Osteoblast (primary cell): ENCODE data around the gene RNF31. TPM values are rescaled to one million over a fixed set of nuclear protein-coding genes. Genes with fewer than 3 reads are reported as not detected.

Source experiments
- DNase-seq: peaks from one replicate; pipeline ENCODE4 v3.0.0; 2011; ENCODE audit warnings: low spot score, mixed read lengths; ENCODE audit not compliant: insufficient read length; ENCODE audit errors: missing footprints
- H2AFZ ChIP-seq: 2 replicates; pipeline ENCODE4 v1.6.0; 2011; ENCODE audit warnings: mild to moderate bottlenecking, low read length
- H3K27ac ChIP-seq: 2 replicates; pipeline ENCODE4 v1.5.1; 2011; ENCODE audit warnings: mild to moderate bottlenecking, low read depth, low read length, moderate library complexity
- H3K27me3 ChIP-seq: 2 replicates; pipeline ENCODE4 v1.6.0; 2012; ENCODE audit warnings: mild to moderate bottlenecking, control low read depth, inconsistent platforms, low read length, moderate library complexity; ENCODE audit not compliant: insufficient read depth
- H3K36me3 ChIP-seq: 2 replicates; pipeline ENCODE4 v1.5.1; 2011; ENCODE audit warnings: mild to moderate bottlenecking, low read length, control low read depth, moderate library complexity; ENCODE audit not compliant: insufficient read depth
- H3K4me1 ChIP-seq: 2 replicates; pipeline ENCODE4 v1.5.1; 2011; ENCODE audit warnings: mild to moderate bottlenecking, low read length, control low read depth, moderate library complexity; ENCODE audit not compliant: insufficient read depth
- H3K4me2 ChIP-seq: 2 replicates; pipeline ENCODE4 v1.6.0; 2011; ENCODE audit warnings: mild to moderate bottlenecking, low read length; ENCODE audit not compliant: insufficient read depth
- H3K4me3 ChIP-seq: fragments of 200-600 bp; sonication (generic); 3 replicates; pipeline ENCODE4 v1.5.1; 2012; ENCODE audit warnings: mild to moderate bottlenecking, low read length, inconsistent platforms; ENCODE audit not compliant: insufficient read depth
- H3K79me2 ChIP-seq: 2 replicates; pipeline ENCODE4 v1.6.0; 2012; ENCODE audit warnings: mild to moderate bottlenecking, low read length, control low read depth, inconsistent platforms; ENCODE audit not compliant: insufficient read depth
- H3K9me3 ChIP-seq: 2 replicates; pipeline ENCODE4 v1.5.1; 2011; ENCODE audit warnings: low read depth, low read length, control low read depth
- H4K20me1 ChIP-seq: 2 replicates; pipeline ENCODE4 v1.6.0; 2012; ENCODE audit warnings: mild to moderate bottlenecking, low read length, control low read depth; ENCODE audit not compliant: insufficient read depth
- total RNA-seq: library from RNA; depleted of rRNA; stranded (reverse); fragments of >200 nt; gene quantifications from 2 replicates; pipeline ENCODE4 v1.2.3, GENCODE V29; 2012
- TF ChIP-seq, protein P1 (sequence below): IDR thresholded peaks from 2 replicates; pipeline ENCODE4 v1.5.1; 2011; ENCODE audit warnings: mild to moderate bottlenecking, low read depth, low read length, moderate library complexity; ENCODE audit errors: extremely low read depth

RNF31 gene
- total RNA-seq, 1 donor: 49.6 TPM

DNA sequence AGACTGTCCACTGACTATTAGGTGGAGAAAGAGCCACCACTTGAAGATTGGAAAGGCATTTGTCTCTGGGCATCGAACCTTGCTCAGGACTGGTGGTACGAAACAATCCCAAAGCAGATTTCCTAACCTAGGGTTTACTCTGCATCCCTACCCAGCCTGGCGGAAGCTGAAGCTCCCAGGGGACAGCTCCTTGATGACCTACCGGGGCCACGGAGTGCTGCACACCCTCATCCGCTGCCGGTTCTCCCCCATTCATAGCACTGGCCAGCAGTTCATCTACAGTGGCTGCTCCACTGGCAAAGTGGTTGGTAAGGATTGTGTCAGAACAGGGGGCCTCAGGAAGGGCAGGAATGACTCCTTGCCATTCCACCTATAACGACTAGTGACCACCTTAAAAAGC lies 26.1 kb upstream of the RNF31 start:
- H3K4me1 ChIP-seq: no peaks in the 10 kb centered on the region
- DNase-seq: no peak
- H3K36me3 ChIP-seq: peaks cover 59% of the 10 kb centered on the region
- H3K79me2 ChIP-seq: peaks cover 3% of the 10 kb centered on the region
- H3K27ac ChIP-seq: no peak overlapping the region
- H3K4me3 ChIP-seq: no peak overlapping the region
- no peaks in the 10 kb centered on the region for H3K27me3 ChIP-seq
- TF ChIP-seq, protein P1, sequence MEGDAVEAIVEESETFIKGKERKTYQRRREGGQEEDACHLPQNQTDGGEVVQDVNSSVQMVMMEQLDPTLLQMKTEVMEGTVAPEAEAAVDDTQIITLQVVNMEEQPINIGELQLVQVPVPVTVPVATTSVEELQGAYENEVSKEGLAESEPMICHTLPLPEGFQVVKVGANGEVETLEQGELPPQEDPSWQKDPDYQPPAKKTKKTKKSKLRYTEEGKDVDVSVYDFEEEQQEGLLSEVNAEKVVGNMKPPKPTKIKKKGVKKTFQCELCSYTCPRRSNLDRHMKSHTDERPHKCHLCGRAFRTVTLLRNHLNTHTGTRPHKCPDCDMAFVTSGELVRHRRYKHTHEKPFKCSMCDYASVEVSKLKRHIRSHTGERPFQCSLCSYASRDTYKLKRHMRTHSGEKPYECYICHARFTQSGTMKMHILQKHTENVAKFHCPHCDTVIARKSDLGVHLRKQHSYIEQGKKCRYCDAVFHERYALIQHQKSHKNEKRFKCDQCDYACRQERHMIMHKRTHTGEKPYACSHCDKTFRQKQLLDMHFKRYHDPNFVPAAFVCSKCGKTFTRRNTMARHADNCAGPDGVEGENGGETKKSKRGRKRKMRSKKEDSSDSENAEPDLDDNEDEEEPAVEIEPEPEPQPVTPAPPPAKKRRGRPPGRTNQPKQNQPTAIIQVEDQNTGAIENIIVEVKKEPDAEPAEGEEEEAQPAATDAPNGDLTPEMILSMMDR: no peak
- H4K20me1 ChIP-seq: no peaks in the 10 kb centered on the region
- no peak overlapping the region for H2AFZ ChIP-seq
- H3K4me2 ChIP-seq: no peak overlapping the region
- no peaks in the 10 kb centered on the region for H3K9me3 ChIP-seq

DNA sequence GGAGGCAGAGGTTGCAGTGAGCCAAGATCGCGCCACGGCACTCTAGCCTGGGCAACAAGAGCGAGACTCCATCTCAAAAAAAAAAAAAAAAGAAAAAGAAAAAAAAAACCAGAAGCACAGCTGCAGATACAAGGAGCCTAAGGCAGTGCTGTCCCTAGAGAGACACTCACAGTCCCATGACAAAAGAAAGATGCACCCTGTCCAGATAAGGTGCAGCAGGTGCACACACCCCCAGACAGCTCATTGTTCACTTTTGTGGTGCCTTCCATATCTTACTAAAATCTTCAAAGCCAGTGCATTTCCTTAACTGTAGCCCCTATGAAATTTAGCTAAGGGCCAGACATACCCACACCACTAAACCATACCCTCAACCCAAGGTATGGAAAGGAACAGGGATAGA lies 24.9 kb upstream of the RNF31 start:
- TF ChIP-seq, protein P1: no peak
- Histone ChIP-seq H3K4me3 (no peak overlapping the region), H3K4me1 (no peaks in the 10 kb centered on the region), H4K20me1 (no peaks in the 10 kb centered on the region), H3K27ac (no peak overlapping the region), H3K4me2 (no peak overlapping the region), H2AFZ (no peak overlapping the region), H3K27me3 (no peaks in the 10 kb centered on the region), H3K36me3 (peaks cover 55% of the 10 kb centered on the region), H3K9me3 (no peaks in the 10 kb centered on the region), H3K79me2 (no peaks in the 10 kb centered on the region)
- no peak for DNase-seq

DNA sequence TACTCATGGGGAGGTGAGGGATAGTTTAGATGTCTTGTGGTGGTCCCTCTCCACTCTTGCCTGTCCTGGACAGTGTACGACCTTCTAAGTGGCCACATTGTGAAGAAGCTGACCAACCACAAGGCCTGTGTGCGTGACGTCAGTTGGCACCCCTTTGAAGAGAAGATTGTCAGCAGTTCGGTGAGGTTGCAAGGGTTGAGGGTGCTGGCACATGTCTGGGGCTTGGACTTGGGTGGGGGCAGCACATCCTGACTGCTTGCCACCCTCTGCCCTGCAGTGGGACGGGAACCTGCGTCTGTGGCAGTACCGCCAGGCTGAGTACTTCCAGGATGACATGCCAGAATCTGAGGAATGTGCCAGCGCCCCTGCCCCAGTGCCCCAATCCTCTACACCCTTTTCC lies 24.4 kb upstream of the RNF31 start:
- Histone ChIP-seq H2AFZ (no peak overlapping the region), H3K27me3 (no peaks in the 10 kb centered on the region), H3K4me2 (no peak overlapping the region), H3K4me3 (no peak overlapping the region), H3K4me1 (no peaks in the 10 kb centered on the region), H3K79me2 (no peaks in the 10 kb centered on the region), H4K20me1 (no peaks in the 10 kb centered on the region), H3K9me3 (no peaks in the 10 kb centered on the region), H3K27ac (no peak overlapping the region), H3K36me3 (peaks cover 50% of the 10 kb centered on the region)
- TF ChIP-seq, protein P1: no peak
- no peak for DNase-seq

DNA sequence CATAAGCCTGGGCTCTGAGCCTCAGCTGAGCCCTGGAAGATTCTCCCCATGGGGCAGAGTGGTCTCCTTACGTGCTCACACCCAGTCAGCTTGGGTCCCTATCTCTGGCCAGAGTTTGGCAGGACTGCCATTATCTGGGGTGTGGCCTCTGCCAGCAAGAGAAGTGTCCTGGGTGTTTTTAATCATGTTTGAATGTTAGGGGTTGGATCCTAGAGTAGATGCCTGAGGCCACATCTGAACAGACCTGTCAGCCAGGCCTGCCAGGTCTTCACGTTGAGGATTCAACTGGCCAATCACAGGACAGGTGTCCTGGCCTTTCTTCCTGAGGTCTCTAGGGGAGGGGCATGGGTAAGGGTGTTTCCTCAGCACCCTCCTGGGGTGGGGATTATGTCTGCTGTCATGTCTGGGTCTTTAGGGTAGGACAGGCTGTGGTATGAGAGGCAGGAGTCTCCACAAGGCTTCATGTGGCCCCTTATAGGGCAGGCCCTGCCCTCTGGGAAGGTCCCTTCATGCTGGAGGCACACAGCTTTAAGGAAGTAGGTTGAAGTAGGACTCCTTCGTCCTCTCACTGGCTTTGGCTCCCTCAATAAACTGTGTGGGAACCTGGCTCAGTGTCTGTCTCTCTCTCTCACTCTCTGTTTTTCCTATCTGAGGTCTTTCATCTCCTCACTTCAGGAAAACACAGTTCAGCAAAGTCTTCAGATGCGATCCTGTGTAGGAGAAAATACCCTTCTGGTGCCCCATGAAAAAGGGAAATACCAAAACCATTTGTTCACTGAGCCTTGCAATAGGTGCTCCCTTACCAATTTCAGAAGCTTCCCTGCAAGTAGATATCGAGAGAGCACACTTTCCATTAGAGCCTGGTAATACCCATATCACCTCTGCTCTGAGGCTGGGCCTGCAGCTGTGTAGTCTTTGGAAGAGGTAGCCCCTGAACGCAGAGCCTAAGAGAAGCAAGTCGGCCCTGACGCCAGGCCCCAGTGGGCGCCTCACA lies 23.6 kb upstream of the RNF31 start:
- no peaks in the 10 kb centered on the region for H3K9me3 ChIP-seq

More for the DNA sequence above, 23.6 kb upstream of the RNF31 start:
- H3K27me3 ChIP-seq: no peaks in the 10 kb centered on the region
- H3K4me1 ChIP-seq: no peaks in the 10 kb centered on the region
- no peak overlapping the region for H2AFZ ChIP-seq
- no peak overlapping the region for H3K4me3 ChIP-seq
- TF ChIP-seq, protein P1: no peak
- H4K20me1 ChIP-seq: no peaks in the 10 kb centered on the region
- H3K79me2 ChIP-seq: no peaks in the 10 kb centered on the region
- DNase-seq: no peak
- H3K36me3 ChIP-seq: peaks cover 42% of the 10 kb centered on the region
- H3K4me2 ChIP-seq: no peak overlapping the region
- H3K27ac ChIP-seq: no peak overlapping the region
